GM12878 (cell line): ENCODE data around the gene CSTB. TPM values are rescaled to one million over a fixed set of nuclear protein-coding genes. Genes with fewer than 3 reads are reported as not detected.

Experiments used
- ASH2L ChIP-seq: fragments of 300-600, 200-600 bp; sonication (generic); IDR thresholded peaks from 2 replicates; pipeline ENCODE4 v1.6.1; 2017; ENCODE audit warnings: low read depth, mild to moderate bottlenecking, borderline replicate concordance
- CHD4 ChIP-seq: fragments of 200-600 bp; sonication (generic); IDR thresholded peaks from 2 replicates; pipeline ENCODE4 v1.6.1; 2016; ENCODE audit warnings: mild to moderate bottlenecking
- E4F1 ChIP-seq: fragments of 450-650 bp; IDR thresholded peaks from 2 replicates; pipeline ENCODE4 v1.6.1; 2018; ENCODE audit warnings: borderline replicate concordance, mild to moderate bottlenecking; ENCODE audit not compliant: partially characterized antibody
- GABPA ChIP-seq: IDR thresholded peaks from 2 replicates; pipeline ENCODE4 v1.6.1; 2014; ENCODE audit warnings: antibody characterized with exemption, low read depth, mild to moderate bottlenecking, inconsistent platforms
- MEF2B ChIP-seq: fragments of 450-650 bp; IDR thresholded peaks from 2 replicates; pipeline ENCODE4 v1.6.1; 2018; ENCODE audit warnings: mild to moderate bottlenecking, moderate library complexity; ENCODE audit not compliant: partially characterized antibody, poor library complexity, severe bottlenecking
- MLLT1 ChIP-seq: fragments of 450-650 bp; IDR thresholded peaks from 2 replicates; pipeline ENCODE4 v1.6.1; 2016; ENCODE audit warnings: mild to moderate bottlenecking
- NR2C1 ChIP-seq: fragments of 450-650 bp; IDR thresholded peaks from 2 replicates; pipeline ENCODE4 v1.6.1; 2017; ENCODE audit warnings: antibody characterized with exemption, mild to moderate bottlenecking, moderate library complexity
- PKNOX1 ChIP-seq: fragments of 450-650 bp; IDR thresholded peaks from 2 replicates; pipeline ENCODE4 v1.6.1; 2016; ENCODE audit warnings: mild to moderate bottlenecking
- POLR2AphosphoS2 ChIP-seq: IDR thresholded peaks from 2 replicates; pipeline ENCODE4 v1.6.1; 2011; ENCODE audit warnings: low read depth, mild to moderate bottlenecking, low read length, improper control_type of control experiment, moderate library complexity
- POLR2AphosphoS5 ChIP-seq: IDR thresholded peaks from 2 replicates; pipeline ENCODE4 v1.6.1; 2011; ENCODE audit warnings: mild to moderate bottlenecking, low read length, inconsistent platforms
- POU2F2 ChIP-seq: IDR thresholded peaks from 3 replicates; pipeline ENCODE4 v1.6.1; 2011; ENCODE audit warnings: low read depth, mild to moderate bottlenecking, low read length, borderline replicate concordance
- REST ChIP-seq: IDR thresholded peaks from 2 replicates; pipeline ENCODE4 v1.6.1; 2012; ENCODE audit warnings: mild to moderate bottlenecking, low read depth, low read length
- SKIL ChIP-seq: fragments of 450-650 bp; IDR thresholded peaks from 2 replicates; pipeline ENCODE4 v1.6.1; 2017; ENCODE audit warnings: mild to moderate bottlenecking, low read depth, inconsistent platforms; ENCODE audit not compliant: poor library complexity, severe bottlenecking
- SMC3 ChIP-seq: IDR thresholded peaks from 2 replicates; pipeline ENCODE4 v1.6.1; 2011; ENCODE audit warnings: low read length, improper control_type of control experiment, borderline replicate concordance
- STAT1 ChIP-seq: fragments of 450-650 bp; conservative IDR thresholded peaks from 2 replicates; pipeline ENCODE4 v1.6.1; 2014; ENCODE audit warnings: antibody characterized with exemption, mild to moderate bottlenecking
- USF1 ChIP-seq: IDR thresholded peaks from 2 replicates; pipeline ENCODE4 v1.6.1; 2011; ENCODE audit warnings: borderline replicate concordance, low read depth, mild to moderate bottlenecking, moderate library complexity, mixed read lengths, low read length; ENCODE audit not compliant: insufficient read depth; ENCODE audit errors: extremely low read length
- ZNF217 ChIP-seq: fragments of 450-650 bp; IDR thresholded peaks from 2 replicates; pipeline ENCODE4 v1.6.1; 2017; ENCODE audit warnings: antibody characterized with exemption, mild to moderate bottlenecking
- ZNF622 ChIP-seq: fragments of 450-650 bp; IDR thresholded peaks from 2 replicates; pipeline ENCODE4 v1.6.1; 2017; ENCODE audit warnings: mild to moderate bottlenecking, inconsistent platforms
- polyA plus RNA-seq, 11 experiments: library from polyadenylated mRNA; depleted of rRNA in 4 of 11; unstranded in 6 of 11; stranded (reverse) in 5 of 11; fragments of >200 nt; fragmentation: Nextera tagmentation in 4 of 11; fragmentation: Illumina TruSeq in 1 of 11; extraction: Ambion mirVana in 4 of 11; extraction: Trizol in 1 of 11; gene quantifications; 1 replicate in 1 of 11; 2 replicates in 10 of 11; pipeline versions ENCODE4 v1.2.1 to v1.2.3, GENCODE V29; 2011 to 2016; ENCODE audit warnings: inconsistent platforms in 2 of 11, missing spikeins in 2 of 11, low read depth in 1 of 11
- total RNA-seq, 4 experiments: library from RNA; depleted of rRNA in 3 of 4; stranded (reverse); fragments of >200 nt in 3 of 4; fragmentation: Illumina TruSeq in 1 of 4; extraction: Trizol in 1 of 4; gene quantifications; 2 replicates each; pipeline versions ENCODE4 v1.2.1 to v1.2.3, GENCODE V29; 2013 to 2021

CSTB gene
- total and polyA plus RNA-seq, 10 of the 15 experiments (the other 5 are each of a cell fraction or from before 2014, with no cell fraction given), result 12.5 to 82.7 (median 41.9) TPM

- TF ChIP-seq ZNF622, result no peak
- no peak for TF ChIP-seq CHD4
- TF ChIP-seq REST, result no peak
- no peak for TF ChIP-seq NR2C1
- TF ChIP-seq USF1, result no peak
- TF ChIP-seq GABPA, result no peak
- TF ChIP-seq MEF2B, result peak; percentile 98
- TF ChIP-seq POU2F2, result peak; percentile 95
- TF ChIP-seq SMC3, result 0 out of 2 replicates have a peak, but pooled peaks have one; percentile 4
- TF ChIP-seq SKIL, result peak; percentile 96
- TF ChIP-seq MLLT1, result peak; percentile 57; the same call in 1 of the 2 replicates
- TF ChIP-seq ASH2L, result 0 out of 2 replicates have a peak, but pooled peaks have one; percentile 43
- no peak for TF ChIP-seq POLR2AphosphoS5
- TF ChIP-seq STAT1, result no peak
- TF ChIP-seq ZNF217, result no peak
- TF ChIP-seq PKNOX1, result peak; percentile 85; the same call in 1 of the 2 replicates
- TF ChIP-seq E4F1, result no peak
- no peak for TF ChIP-seq POLR2AphosphoS2
Measured at GRCh38 chr21:43805275-43805800, 29.2 kb upstream of the CSTB start (continued).
